Right atrium auricular region (tissue), 2 donors: ENCODE measurements around the gene RAB6B. TPM values are rescaled to one million over a fixed set of nuclear protein-coding genes. Genes with fewer than 3 reads are reported as not detected.

Source experiments
- DNase-seq: peaks from one replicate; pipeline ENCODE4 v3.0.0-alpha.2; 2019; ENCODE audit warnings: low spot score
- H3K27ac ChIP-seq, 2 donors: fragments of 200-600 bp; sonication (generic); 1 replicate in 1 of 2; 2 replicates in 1 of 2; pipeline ENCODE4 v1.5.1; 2016 to 2019
- H3K27me3 ChIP-seq, 2 donors: fragments of 200-600 bp; sonication (generic); one replicate each; pipeline versions ENCODE4 v1.5.1 to v1.6.0; 2017 to 2019
- H3K36me3 ChIP-seq: fragments of 200-600 bp; sonication (generic); one replicate; pipeline ENCODE4 v1.5.1; 2016
- H3K4me1 ChIP-seq, 2 donors: fragments of 200-600 bp; sonication (generic); one replicate each; pipeline versions ENCODE4 v1.5.1 to v1.6.0; 2017 to 2019
- H3K4me3 ChIP-seq, 2 donors: fragments of 200-600 bp; sonication (generic); 1 replicate in 1 of 2; 2 replicates in 1 of 2; pipeline ENCODE4 v1.5.1; 2017 to 2019; ENCODE audit warnings: mild to moderate bottlenecking in 1 of 2, moderate library complexity in 1 of 2
- H3K9me3 ChIP-seq, 2 donors: fragments of 200-600 bp; sonication (generic); one replicate each; pipeline ENCODE4 v1.5.1; 2019
- total RNA-seq, 2 donors: library from RNA; depleted of rRNA; stranded (reverse); fragments of >200 nt; gene quantifications; one replicate each; pipeline ENCODE4 v1.1.0, GENCODE V29; 2016
- TF ChIP-seq, protein P1 (sequence below), 2 donors: fragments of 200-600 bp; sonication (generic); IDR thresholded peaks; one replicate each; pipeline ENCODE4 v1.5.1; 2019; ENCODE audit warnings: antibody characterized with exemption in 2 of 2

The RAB6B gene
- total RNA-seq, 2 donors from 2014 or later, result 9.5 to 11.5 TPM

DNA sequence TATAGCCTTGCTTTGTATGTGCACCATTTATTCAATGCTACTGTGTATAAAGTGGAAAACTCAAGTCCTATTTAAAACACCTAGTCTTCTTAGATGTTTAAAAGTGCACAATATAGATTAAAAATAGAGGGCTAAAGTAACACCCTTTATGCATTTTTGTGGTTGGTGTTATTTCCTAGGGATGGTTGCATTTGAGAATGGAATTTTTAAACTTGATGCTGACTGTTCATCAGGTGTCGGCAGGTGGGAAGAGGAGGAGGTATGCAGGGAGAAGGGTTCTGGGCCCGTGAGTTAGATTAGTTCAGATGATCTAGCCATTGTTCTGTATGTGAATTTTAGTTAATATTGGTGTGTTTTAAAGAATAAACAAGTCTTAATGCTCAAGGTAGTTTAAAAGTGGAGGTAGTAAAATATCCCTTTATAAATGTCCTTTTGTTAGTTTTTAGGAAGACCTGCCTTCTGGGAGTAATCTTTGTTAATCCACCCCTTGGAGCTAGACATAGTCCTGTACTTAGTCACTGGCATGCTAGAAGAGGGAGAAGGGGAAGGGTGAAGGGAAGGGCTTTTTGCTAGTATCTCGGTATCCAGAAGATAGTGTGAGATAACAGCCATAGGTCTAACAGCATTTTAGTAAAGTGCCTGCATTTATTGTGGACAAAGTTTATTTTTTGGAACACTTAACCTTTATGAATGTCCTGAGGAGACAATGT is 98.1 kb downstream of the RAB6B start:
- DNase-seq, result no peak
- Histone ChIP-seq H3K36me3 (no peaks in the 10 kb centered on the region), H3K27ac (no peak overlapping the region), H3K4me1 (no peaks in the 10 kb centered on the region), H3K9me3 (peaks cover 0 to 1% of the 10 kb centered on the region in 2 donors), H3K27me3 (no peaks in the 10 kb centered on the region), H3K4me3 (no peak overlapping the region)
- TF ChIP-seq, protein P1, sequence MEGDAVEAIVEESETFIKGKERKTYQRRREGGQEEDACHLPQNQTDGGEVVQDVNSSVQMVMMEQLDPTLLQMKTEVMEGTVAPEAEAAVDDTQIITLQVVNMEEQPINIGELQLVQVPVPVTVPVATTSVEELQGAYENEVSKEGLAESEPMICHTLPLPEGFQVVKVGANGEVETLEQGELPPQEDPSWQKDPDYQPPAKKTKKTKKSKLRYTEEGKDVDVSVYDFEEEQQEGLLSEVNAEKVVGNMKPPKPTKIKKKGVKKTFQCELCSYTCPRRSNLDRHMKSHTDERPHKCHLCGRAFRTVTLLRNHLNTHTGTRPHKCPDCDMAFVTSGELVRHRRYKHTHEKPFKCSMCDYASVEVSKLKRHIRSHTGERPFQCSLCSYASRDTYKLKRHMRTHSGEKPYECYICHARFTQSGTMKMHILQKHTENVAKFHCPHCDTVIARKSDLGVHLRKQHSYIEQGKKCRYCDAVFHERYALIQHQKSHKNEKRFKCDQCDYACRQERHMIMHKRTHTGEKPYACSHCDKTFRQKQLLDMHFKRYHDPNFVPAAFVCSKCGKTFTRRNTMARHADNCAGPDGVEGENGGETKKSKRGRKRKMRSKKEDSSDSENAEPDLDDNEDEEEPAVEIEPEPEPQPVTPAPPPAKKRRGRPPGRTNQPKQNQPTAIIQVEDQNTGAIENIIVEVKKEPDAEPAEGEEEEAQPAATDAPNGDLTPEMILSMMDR (IDR thresholded peaks at IDR 0.05), result no peak

DNA sequence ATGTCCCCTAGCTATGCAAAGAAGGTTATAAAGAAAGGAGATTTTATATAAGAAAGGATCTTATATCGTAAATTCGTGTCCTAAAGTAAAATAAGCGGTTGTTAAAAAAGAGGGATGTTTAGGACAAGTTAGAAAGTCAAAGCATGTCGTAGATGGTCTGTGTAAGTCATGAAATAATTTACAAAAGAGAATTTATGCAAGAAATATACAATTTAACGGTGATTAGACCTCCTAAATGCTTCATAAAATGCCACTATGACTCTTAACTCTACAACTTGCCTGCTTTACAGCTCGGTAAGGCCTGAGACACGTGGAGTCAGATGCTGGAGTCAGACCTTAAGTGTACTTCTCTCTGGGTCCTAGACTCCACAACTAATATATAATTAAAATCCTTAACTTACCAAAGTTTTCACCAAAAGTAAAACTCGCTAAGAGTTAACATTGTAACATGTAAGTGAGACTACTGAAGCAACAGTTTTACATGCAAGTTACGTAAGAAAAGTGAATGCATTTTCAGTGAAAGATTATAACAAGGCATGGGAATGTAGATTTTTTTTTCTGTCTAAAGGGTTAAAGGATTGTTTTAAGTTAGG is 103.4 kb downstream of the RAB6B start:
- no peaks in the 10 kb centered on the region for H3K4me1 ChIP-seq
- TF ChIP-seq, protein P1 (IDR thresholded peaks at IDR 0.05), result no peak
- no peak overlapping the region for H3K27ac ChIP-seq
- H3K9me3 ChIP-seq, result peaks cover 0 to 16% of the 10 kb centered on the region in 2 donors
- no peaks in the 10 kb centered on the region for H3K36me3 ChIP-seq
- DNase-seq, result no peak
- H3K27me3 ChIP-seq, result no peaks in the 10 kb centered on the region
- H3K4me3 ChIP-seq, result no peak overlapping the region

DNA sequence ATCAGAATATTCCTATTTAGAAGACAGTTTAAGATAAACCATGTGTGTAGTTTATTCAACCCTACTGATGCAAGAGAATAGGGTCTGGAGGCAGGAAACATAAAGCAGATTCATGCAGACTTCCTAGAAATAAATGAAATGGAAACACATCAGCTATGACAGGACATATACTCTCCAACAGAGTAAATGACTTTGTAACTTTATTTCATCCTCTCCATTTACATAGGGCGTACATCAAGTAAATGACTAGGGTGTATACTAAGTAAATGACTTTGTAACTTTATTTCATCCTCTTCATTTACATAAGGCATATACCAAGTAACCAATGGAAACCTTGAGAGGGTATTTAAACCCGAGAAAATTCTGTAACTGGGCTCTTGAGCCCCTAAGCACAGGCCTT is 107.7 kb downstream of the RAB6B start:
- TF ChIP-seq, protein P1 (IDR thresholded peaks at IDR 0.05), result no peak
- Histone ChIP-seq H3K4me3 (no peak overlapping the region), H3K4me1 (no peaks in the 10 kb centered on the region), H3K27me3 (no peaks in the 10 kb centered on the region), H3K27ac (no peak overlapping the region), H3K36me3 (no peaks in the 10 kb centered on the region), H3K9me3 (peaks cover 0 to 16% of the 10 kb centered on the region in 2 donors)
- no peak for DNase-seq

DNA sequence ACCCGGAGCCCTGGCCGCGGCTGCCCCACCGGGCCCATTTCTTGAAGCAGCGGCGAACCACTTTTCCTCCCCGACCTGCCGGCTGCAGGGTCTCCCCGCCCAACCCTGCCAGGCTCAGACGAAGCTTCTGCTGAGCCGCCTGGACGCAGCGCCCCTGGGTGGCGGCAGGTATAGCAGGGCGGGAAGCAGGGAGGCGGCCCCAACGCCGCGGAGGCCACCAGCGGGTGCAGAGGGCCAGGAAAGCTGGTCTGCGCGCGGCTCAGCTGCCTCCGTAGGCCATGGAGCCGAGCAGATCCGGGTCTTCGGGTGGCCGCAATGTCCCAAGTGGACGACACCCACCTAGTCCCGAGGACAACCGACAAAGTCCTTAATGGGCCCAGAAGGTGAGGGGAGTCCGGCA is 111.9 kb downstream of the RAB6B start:
- Histone ChIP-seq H3K9me3 (no peaks in the 10 kb centered on the region), H3K4me3 (no peak overlapping the region), H3K36me3 (no peaks in the 10 kb centered on the region), H3K27me3 (no peaks in the 10 kb centered on the region), H3K27ac (no peak overlapping the region), H3K4me1 (no peaks in the 10 kb centered on the region)
- DNase-seq, result no peak
- TF ChIP-seq, protein P1 (IDR thresholded peaks at IDR 0.05), result no peak

DNA sequence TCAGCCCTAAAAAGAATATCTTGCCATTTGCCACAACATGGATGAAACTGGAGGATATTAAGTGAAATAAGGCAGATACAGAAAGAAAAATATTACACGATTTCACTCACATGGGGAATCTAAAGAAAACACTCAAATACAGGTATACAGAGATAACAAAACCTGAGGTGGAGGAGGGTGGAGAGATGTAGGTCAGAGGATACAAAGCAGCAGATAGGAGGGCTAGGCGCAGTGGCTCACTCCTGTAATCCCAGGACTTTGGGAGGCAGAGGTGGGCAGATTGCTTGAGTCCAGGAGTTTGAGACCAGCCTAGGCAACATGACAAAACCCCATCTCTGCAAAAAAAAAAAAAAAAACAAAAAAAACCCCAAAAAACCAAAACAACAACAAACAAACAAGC is 113.2 kb downstream of the RAB6B start:
- H3K27me3 ChIP-seq, result no peaks in the 10 kb centered on the region
- DNase-seq, result no peak
- no peak overlapping the region for H3K4me3 ChIP-seq
- TF ChIP-seq, protein P1 (IDR thresholded peaks at IDR 0.05), result no peak
- no peaks in the 10 kb centered on the region for H3K36me3 ChIP-seq
- H3K27ac ChIP-seq, result no peak overlapping the region
- H3K4me1 ChIP-seq, result no peaks in the 10 kb centered on the region
- no peaks in the 10 kb centered on the region for H3K9me3 ChIP-seq
